IMR-90 (cell line): Measurements from ENCODE around the gene CWC27.

Experiments used
- CEBPB ChIP-seq: IDR thresholded peaks from 2 replicates; pipeline ENCODE4 v1.6.1; 2012; ENCODE audit warnings: low read depth, low read length, improper control_type of control experiment
- CHD1 ChIP-seq: IDR thresholded peaks from 2 replicates; pipeline ENCODE4 v1.6.1; 2012; ENCODE audit warnings: low read depth, low read length, improper control_type of control experiment
- CTCF ChIP-seq: conservative IDR thresholded peaks from 2 replicates; pipeline ENCODE4 v1.5.1; 2012; ENCODE audit warnings: mild to moderate bottlenecking, low read depth, low read length, improper control_type of control experiment
- FOS ChIP-seq: fragments of 150-350 bp; IDR thresholded peaks from 2 replicates; pipeline ENCODE4 v1.6.1; 2016; ENCODE audit warnings: low read depth, low read length
- MAFK ChIP-seq: IDR thresholded peaks from 2 replicates; pipeline ENCODE4 v1.6.1; 2012; ENCODE audit warnings: low read depth, low read length, improper control_type of control experiment
- MXI1 ChIP-seq: IDR thresholded peaks from 2 replicates; pipeline ENCODE4 v1.6.1; 2012; ENCODE audit warnings: low read depth, mild to moderate bottlenecking, low read length, moderate library complexity, borderline replicate concordance
- NFE2L2 ChIP-seq: fragments of 150-350 bp; IDR thresholded peaks from 2 replicates; pipeline ENCODE4 v1.6.1; 2016; ENCODE audit warnings: low read depth, mild to moderate bottlenecking, low read length
- POLR2A ChIP-seq: IDR thresholded peaks from 2 replicates; pipeline ENCODE4 v1.6.1; 2012; ENCODE audit warnings: mild to moderate bottlenecking, low read depth, low read length
- RAD21 ChIP-seq: IDR thresholded peaks from 2 replicates; pipeline ENCODE4 v1.6.1; 2012; ENCODE audit warnings: low read length, improper control_type of control experiment
- RCOR1 ChIP-seq: IDR thresholded peaks from 2 replicates; pipeline ENCODE4 v1.6.1; 2012; ENCODE audit warnings: mild to moderate bottlenecking, low read length, improper control_type of control experiment; ENCODE audit not compliant: insufficient replicate concordance
- USF2 ChIP-seq: fragments of 150-350 bp; IDR thresholded peaks from 2 replicates; pipeline ENCODE4 v1.6.1; 2017; ENCODE audit warnings: mild to moderate bottlenecking, antibody characterized with exemption, low read length, low read depth

DNA sequence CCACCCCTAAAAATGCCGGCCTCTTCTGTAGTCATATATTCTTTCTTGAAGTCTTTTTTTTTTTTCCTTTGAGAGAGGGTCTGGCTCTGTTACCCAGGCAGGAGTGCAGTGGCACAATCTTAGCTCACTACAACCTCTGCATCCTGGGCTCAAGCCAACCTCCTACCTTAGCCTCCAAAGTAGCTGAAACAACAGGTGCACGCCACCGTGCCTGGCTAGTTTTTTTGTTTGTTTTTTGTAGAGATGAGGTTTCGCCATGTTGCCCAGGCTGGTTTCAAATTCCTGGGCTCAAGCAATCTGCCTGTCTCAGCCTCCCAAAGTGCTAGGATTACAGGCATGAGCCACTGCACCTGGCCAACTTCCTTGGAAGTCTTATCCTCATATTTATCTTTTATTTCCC is 19.3 kb upstream of the CWC27 start:
- TF ChIP-seq CTCF (no peak), RAD21 (no peak), MXI1 (no peak), CEBPB (no peak), POLR2A (no peak), CHD1 (no peak), MAFK (no peak), NFE2L2 (no peak), USF2 (no peak), RCOR1 (no peak), FOS (no peak)
